GM12892 (cell line): Measurements from ENCODE around the gene RARRES2.

Source experiments
- POLR2A ChIP-seq: IDR thresholded peaks from 2 replicates; pipeline ENCODE4 v1.6.1; 2011; ENCODE audit warnings: low read depth, low read length, control low read depth
- POLR2AphosphoS5 ChIP-seq: IDR thresholded peaks from 2 replicates; pipeline ENCODE4 v1.6.1; 2011; ENCODE audit warnings: low read depth, low read length, control low read depth
- TAF1 ChIP-seq: IDR thresholded peaks from 2 replicates; pipeline ENCODE4 v1.6.1; 2011; ENCODE audit warnings: low read depth, mild to moderate bottlenecking, control low read depth, low read length, borderline replicate concordance

DNA sequence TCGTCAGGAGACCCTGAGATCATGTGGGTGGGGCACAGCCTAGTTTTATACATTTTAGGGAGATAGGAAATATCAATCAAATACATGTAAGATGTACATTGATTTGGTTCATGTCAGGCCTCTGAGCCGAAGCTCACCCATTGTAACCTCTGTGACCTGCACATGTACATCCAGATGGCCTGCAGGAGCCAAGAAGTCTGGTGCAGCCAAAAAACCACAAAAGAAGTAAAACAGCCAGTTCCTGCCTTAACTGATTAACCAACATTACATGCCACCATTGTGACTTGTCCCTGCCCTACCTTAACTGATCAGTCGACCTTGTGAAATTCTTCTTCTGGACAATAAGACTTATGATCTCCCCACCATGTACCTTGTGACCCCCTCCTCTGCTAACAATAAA lies 34.3 kb downstream of the RARRES2 start:
- no peak for TF ChIP-seq TAF1
- TF ChIP-seq POLR2A = no peak
- no peak for TF ChIP-seq POLR2AphosphoS5
